Testis (tissue), 2 donors: Measurements from ENCODE around the gene PSMB11.

Experiments
- POLR2A ChIP-seq: fragments of 450-650 bp; IDR thresholded peaks from one replicate; pipeline ENCODE4 v1.6.1; 2017; ENCODE audit warnings: antibody characterized with exemption, mild to moderate bottlenecking, moderate library complexity
- TF ChIP-seq, protein P1 (sequence below), 3 experiments: fragments of 450-650 bp in 2 of 3; fragments of 200-600 bp in 1 of 3; sonication (generic) in 1 of 3; IDR thresholded peaks; one replicate each; pipeline ENCODE4 v1.5.1; 2016 to 2019; ENCODE audit warnings: antibody characterized with exemption in 3 of 3, mild to moderate bottlenecking in 2 of 3, moderate library complexity in 1 of 3

DNA sequence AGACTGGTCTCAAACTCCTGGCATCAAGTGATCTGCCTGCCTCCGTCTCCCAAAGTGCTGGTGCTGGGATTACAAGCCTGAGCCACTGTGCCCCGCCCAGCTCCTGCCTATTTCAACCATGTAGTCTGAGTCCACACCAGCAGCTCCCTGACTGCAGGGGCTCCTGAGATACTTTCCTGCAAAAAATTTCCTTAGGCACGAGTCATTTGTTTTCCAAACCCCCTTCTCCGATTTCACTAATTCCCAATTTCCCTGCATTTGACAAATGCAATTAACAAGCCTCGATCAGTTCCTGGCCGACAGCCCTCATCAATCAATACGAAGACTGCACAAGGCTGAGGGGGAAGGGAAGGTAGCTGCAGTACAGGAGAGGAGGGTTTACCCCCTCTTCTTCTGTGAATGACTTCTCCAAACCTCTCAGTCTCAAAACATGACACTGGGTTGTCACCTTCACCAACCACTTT lies 17.4 kb upstream of the PSMB11 start:
- TF ChIP-seq, protein P1, sequence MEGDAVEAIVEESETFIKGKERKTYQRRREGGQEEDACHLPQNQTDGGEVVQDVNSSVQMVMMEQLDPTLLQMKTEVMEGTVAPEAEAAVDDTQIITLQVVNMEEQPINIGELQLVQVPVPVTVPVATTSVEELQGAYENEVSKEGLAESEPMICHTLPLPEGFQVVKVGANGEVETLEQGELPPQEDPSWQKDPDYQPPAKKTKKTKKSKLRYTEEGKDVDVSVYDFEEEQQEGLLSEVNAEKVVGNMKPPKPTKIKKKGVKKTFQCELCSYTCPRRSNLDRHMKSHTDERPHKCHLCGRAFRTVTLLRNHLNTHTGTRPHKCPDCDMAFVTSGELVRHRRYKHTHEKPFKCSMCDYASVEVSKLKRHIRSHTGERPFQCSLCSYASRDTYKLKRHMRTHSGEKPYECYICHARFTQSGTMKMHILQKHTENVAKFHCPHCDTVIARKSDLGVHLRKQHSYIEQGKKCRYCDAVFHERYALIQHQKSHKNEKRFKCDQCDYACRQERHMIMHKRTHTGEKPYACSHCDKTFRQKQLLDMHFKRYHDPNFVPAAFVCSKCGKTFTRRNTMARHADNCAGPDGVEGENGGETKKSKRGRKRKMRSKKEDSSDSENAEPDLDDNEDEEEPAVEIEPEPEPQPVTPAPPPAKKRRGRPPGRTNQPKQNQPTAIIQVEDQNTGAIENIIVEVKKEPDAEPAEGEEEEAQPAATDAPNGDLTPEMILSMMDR (IDR thresholded peaks at IDR 0.05), result no peak
- TF ChIP-seq POLR2A, result no peak
